Natural killer cell treated with Interleukin-12 subunit alpha and Interleukin-12 subunit beta and Interleukin-15 and Interleukin-18, amount 100 ng/mL, for 72 hours (primary cell): Measurements from ENCODE around the gene UVSSA. TPM values are rescaled to one million over a fixed set of nuclear protein-coding genes. Genes with fewer than 3 reads are reported as not detected.

Experiments
- ATAC-seq, 2 donors: fragments of 150-1000 bp; cut with Tn5 transposase in 1 of 2; sonication (Bioruptor Pico), chemical (Tn5 transposase) in 1 of 2; 2 replicates each; pipeline ENCODE4 v1.10.0; 2021
- DNase-seq: peaks from one replicate; pipeline ENCODE4 v3.0.0; 2022; ENCODE audit warnings: low spot score
- H3K27ac Mint-ChIP-seq, 2 donors: 1 replicate in 1 of 2; 2 replicates in 1 of 2; pipeline ENCODE4 v1.8.0; 2022; ENCODE audit warnings: mixed read lengths in 2 of 2, mild to moderate bottlenecking in 1 of 2, moderate library complexity in 1 of 2
- H3K27me3 Mint-ChIP-seq, 2 donors: 1 replicate in 1 of 2; 2 replicates in 1 of 2; pipeline ENCODE4 v1.8.0; 2022; ENCODE audit warnings: mixed read lengths in 2 of 2
- H3K36me3 Mint-ChIP-seq: one replicate; pipeline ENCODE4 v1.8.0; 2022; ENCODE audit warnings: mixed read lengths
- H3K4me1 Mint-ChIP-seq, 2 donors: 1 replicate in 1 of 2; 2 replicates in 1 of 2; pipeline ENCODE4 v1.8.0; 2022; ENCODE audit warnings: low read depth in 2 of 2, mixed read lengths in 2 of 2, mild to moderate bottlenecking in 1 of 2
- H3K4me3 Mint-ChIP-seq: one replicate; pipeline ENCODE4 v1.8.0; 2022; ENCODE audit warnings: mixed read lengths
- H3K9me3 Mint-ChIP-seq: 2 replicates; pipeline ENCODE4 v1.8.0; 2022; ENCODE audit warnings: mixed read lengths
- total RNA-seq, 2 donors: library from RNA; stranded (reverse); gene quantifications; one replicate each; pipeline ENCODE4 v1.2.3, GENCODE V29; 2022

The UVSSA gene
- total RNA-seq, 2 donors from 2014 or later: 19.6 to 25.1 TPM

DNA sequence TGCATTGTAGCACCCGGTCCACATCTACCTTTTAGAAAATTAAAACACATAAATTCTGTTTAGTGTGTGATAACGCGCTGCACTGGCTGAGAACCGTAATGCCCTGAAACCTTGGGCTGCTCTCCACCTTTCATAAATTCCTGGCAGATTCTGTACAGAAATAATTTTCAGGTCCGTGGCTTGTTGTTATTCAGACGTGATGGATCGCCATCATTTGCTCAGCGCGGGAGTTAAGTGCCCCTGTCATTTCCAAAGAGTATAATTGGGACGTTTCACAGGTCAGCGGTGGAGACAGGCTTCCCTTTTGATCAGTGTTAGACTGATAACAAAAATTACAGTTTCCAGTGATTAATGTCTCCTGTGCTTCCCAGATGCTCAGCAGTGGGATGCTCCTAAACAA, 16.5 kb downstream of the UVSSA start:
- Mint-ChIP-seq H3K4me3 (no peak overlapping the region), H3K9me3 (no peaks in the 10 kb centered on the region), H3K36me3 (no peaks in the 10 kb centered on the region), H3K4me1 (no peaks in the 10 kb centered on the region), H3K27ac (no peak overlapping the region), H3K27me3 (no peaks in the 10 kb centered on the region)
- ATAC-seq (no peak), DNase-seq (no peak)

DNA sequence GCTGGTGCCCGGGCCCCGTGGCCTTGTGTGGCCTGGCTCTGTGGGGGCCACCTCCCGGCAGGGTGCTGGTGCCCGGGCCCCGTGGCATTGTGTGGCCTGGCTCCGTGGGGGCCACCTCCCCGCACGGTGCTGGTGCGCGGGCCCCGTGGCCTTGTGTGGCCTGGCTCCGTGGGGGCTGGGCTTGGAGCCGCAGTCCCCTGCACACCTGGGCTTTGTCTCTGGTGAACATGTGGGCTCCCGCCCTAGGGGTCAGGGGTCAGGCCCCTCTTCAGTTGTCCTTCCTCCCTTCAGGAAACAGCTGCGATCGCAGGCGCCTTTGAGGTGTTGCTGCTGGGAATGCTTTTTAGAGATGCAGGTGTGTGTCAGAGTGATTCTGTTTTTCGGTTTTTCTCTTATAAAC, 17.2 kb downstream of the UVSSA start:
- Mint-ChIP-seq H3K4me1 (no peaks in the 10 kb centered on the region), H3K27me3 (no peaks in the 10 kb centered on the region), H3K36me3 (no peaks in the 10 kb centered on the region), H3K4me3 (no peak overlapping the region), H3K9me3 (no peaks in the 10 kb centered on the region), H3K27ac (no peak overlapping the region)
- no peak for DNase-seq
- no peak for ATAC-seq

DNA sequence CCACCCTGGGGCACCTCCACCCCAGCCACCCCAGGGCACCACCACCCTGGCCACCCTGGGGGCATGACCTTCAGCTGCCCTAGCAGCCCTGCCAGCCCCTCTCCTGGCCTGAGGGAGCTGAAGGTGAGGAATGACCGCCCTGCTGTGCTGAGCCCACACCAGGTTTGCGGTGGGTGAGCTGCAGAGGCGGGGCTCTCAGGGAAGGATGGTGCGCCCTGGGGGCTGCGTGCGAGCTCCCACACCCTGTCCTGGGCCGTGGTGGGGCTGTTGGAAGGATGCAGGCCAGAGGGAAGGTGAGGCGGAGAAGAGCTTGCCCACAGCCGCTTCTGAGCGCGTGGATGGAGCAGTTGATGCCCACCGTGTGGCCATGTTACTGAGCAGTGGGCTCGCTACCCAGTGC, 17.7 kb downstream of the UVSSA start:
- Mint-ChIP-seq H3K4me1 (no peaks in the 10 kb centered on the region), H3K36me3 (no peaks in the 10 kb centered on the region), H3K4me3 (no peak overlapping the region), H3K27ac (no peak overlapping the region), H3K27me3 (no peaks in the 10 kb centered on the region), H3K9me3 (no peaks in the 10 kb centered on the region)
- DNase-seq (no peak), ATAC-seq (no peak)

DNA sequence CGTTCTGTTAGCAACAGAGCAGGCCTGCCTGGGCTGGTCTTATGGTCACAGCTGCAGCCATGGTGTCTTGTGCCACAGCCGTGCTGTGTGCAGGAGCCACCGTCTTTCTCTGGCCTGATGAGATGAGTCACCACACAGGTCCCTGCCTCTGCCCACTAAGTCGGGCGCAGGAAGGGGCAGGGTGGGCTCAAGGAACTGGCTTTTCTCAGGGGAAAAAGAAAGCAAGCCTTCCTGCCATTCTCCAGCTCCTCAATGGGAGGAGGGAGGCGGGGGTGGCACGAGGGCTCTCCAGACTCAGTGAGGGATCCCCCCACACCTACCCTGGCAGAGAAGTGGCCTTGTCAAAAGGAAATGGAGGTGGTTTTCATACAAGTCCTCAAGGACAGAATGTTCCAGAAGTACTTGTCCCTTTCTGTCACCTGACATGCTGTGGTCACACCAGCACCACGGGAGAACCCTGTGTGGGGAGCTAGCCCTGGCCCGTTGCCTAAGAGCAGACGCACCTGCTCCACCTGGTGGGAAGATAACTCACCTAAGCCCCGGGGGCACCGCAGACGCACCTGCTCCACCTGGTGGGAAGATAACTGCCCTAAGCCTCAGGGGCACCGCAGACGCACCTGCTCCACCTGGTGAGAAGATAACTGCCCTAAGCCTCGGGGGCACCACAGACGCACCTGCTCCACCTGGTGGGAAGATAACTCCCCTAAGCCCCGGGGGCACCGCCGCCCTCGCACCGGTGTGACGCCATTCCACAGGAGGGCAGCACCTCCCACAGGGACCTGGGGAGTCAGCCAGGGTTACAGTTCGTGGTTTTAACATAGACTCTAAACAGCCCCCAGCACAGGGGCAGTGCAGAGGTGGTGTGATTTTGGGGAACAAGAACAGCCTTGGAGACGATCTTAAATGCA, 18.5 kb downstream of the UVSSA start:
- no peaks in the 10 kb centered on the region for H3K9me3 Mint-ChIP-seq
- no peak for ATAC-seq
- no peaks in the 10 kb centered on the region for H3K27me3 Mint-ChIP-seq
- no peaks in the 10 kb centered on the region for H3K4me1 Mint-ChIP-seq
- DNase-seq: no peak
- H3K4me3 Mint-ChIP-seq: no peak overlapping the region
- H3K36me3 Mint-ChIP-seq: no peaks in the 10 kb centered on the region
- H3K27ac Mint-ChIP-seq: no peak overlapping the region

DNA sequence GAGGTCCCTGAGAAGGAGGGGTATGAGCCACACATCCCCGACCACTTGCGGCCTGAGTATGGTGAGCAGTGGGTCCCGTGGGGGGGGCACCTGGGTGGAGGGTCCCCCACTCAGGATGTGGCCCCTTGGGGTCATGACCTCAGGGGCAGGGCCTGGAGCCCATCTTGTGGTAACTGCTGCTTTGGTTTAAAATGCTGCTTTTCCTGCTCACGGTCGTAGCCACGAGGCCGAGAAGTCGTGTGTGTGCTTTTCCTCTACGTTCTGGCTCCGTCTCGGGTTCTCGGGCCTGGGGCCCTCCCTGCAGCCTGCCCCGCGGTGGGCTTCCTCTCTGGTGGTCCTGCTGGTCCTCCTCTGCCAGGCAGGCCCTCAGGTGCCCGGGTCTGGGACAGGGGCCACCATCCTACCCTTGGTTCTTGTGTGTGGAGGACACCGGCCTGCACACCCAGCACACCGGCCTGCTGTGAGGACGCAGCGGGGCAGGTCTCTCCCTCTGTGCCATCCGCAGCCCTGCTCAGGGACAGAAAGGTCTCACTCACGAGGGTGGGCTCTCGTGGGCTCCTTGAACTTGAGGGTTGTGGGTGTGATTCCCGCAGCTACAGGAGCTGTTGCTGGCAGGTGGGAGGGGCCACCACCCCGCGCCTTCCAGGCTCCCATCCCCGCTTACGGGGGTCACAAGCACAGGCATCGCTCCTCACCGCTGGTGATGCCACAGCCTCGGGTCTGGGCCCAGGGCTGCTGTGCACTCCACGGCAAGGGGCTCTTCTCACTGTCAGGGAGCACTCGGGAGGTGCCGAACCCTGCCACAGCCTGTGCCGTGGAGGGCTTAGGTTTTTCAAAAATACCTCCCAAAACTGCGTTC, 19.6 kb downstream of the UVSSA start:
- Mint-ChIP-seq H3K9me3 (no peaks in the 10 kb centered on the region), H3K27ac (no peak overlapping the region), H3K4me1 (no peaks in the 10 kb centered on the region), H3K4me3 (no peak overlapping the region), H3K36me3 (no peaks in the 10 kb centered on the region), H3K27me3 (no peaks in the 10 kb centered on the region)
- no peak for ATAC-seq
- peak; percentile 58 for DNase-seq

DNA sequence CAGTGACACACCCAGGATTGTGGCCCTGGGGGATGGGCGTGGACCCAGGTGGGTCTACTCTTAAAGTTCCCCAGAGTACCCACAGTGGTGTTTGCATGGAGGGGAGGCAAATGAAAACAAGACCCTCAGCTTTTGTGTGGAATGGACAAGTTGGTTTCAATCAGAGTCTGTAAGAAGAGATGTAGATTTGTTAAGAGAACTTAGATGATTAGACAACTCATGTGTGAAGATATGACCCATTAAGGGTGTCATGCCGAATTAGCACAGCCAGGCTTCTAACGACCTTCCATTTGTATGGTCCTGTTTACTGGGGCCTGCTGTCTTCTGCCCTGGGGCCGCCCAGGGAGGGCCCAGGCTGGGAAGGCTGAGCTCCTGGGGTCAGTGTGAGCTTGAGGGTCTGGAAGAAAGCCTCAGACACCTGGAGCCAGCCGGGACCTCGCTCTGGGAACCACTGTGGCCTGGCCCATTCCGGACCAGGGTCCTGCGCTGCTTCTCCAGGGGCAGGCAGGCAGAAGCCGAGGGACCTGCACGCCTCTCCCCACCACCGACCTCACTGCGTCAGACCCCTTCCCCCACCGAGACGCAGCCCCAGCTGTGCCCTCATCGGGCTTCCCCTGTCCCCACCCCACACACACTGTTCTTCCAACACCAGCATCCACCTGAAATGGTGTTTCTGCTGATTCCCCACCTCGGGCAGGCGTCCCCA, 20.4 kb downstream of the UVSSA start:
- H3K27ac Mint-ChIP-seq: no peak overlapping the region
- no peak overlapping the region for H3K4me3 Mint-ChIP-seq
- ATAC-seq (peak in 1 of 2 donors; percentile 22), DNase-seq (peak; percentile 56)
- no peaks in the 10 kb centered on the region for H3K4me1 Mint-ChIP-seq
- no peaks in the 10 kb centered on the region for H3K27me3 Mint-ChIP-seq
- peaks cover 4% of the 10 kb centered on the region for H3K36me3 Mint-ChIP-seq
- H3K9me3 Mint-ChIP-seq: no peaks in the 10 kb centered on the region

DNA sequence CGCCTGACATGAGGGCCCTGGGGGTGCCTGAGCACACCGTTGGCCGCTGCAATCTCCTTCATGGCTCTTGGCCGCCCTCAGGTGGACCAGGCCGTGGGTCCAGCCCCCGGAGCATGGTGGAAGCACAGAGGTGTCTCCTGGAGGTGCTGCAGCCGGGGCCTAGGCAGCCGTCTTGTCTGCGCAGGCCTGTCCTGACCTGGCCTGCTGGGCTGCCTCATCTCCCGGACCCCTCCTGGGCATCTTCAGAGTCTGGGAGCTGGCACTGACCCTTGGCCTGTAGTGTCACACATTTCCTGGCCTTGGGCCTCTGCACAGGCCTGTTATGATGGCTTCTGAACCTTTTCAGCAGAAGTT, 20.9 kb downstream of the UVSSA start:
- peaks cover 4% of the 10 kb centered on the region for H3K36me3 Mint-ChIP-seq
- no peaks in the 10 kb centered on the region for H3K4me1 Mint-ChIP-seq
- no peak overlapping the region for H3K27ac Mint-ChIP-seq
- DNase-seq (peak; percentile 13), ATAC-seq (no peak)
- no peaks in the 10 kb centered on the region for H3K27me3 Mint-ChIP-seq
- H3K4me3 Mint-ChIP-seq: no peak overlapping the region
- H3K9me3 Mint-ChIP-seq: no peaks in the 10 kb centered on the region

DNA sequence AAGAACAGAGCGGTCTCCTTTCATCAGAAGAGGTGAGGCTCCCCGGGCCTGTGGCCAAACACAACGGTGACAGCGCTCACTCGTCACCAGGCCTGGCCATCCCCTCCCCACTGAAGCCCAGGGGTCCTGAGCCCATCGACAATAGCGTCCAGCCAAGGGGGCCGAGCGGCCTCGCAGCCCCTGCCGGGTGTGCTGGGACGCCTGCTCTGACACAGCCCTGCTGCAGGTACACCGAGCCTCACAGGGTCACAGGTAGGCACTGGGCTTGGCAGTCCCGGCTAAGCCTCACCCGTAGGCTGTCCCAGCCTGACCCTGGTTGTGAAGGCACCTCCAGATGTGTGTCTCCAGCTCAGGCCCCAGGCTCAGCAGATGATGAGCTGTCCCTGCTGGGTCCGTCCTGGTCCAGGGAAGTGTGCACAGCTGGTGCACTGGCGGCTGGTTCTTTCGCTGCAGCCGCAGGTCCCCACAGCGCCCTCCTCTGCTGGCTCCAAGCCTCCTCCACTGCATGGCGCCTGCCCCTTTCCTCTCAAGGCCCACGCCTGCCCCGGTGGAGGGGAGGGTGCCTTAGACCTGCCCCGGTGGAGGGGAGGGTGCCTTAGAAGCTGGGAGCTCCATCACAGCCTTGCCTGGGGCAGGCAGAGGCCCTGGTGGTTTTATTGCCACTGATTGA, 21.5 kb downstream of the UVSSA start:
- Mint-ChIP-seq H3K4me1 (no peaks in the 10 kb centered on the region), H3K4me3 (no peak overlapping the region), H3K27me3 (no peaks in the 10 kb centered on the region), H3K36me3 (peaks cover 4% of the 10 kb centered on the region), H3K27ac (no peak overlapping the region), H3K9me3 (no peaks in the 10 kb centered on the region)
- no peak for ATAC-seq
- DNase-seq: peak; percentile 58

DNA sequence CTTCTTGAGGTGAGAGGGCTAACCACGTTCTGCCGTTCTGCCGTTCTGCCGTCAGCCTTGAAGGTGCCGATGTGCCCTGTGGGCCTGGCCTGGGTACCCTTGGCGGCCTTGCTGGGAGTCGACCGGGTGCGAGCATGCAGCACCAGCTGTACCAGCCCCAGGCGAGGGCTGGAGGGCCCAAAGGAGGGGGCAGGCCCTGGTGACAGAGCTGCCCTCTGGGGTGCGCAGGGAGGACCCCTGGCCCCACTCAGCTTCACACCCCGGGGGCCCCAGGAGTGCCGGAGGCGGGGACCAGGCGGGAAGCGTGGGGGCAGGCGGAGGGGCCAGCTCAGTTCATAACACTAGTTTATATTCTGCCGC, 22.1 kb downstream of the UVSSA start:
- H3K4me3 Mint-ChIP-seq: no peak overlapping the region
- no peaks in the 10 kb centered on the region for H3K9me3 Mint-ChIP-seq
- no peaks in the 10 kb centered on the region for H3K27me3 Mint-ChIP-seq
- H3K36me3 Mint-ChIP-seq: peaks cover 4% of the 10 kb centered on the region
- ATAC-seq (no peak), DNase-seq (no peak)
- H3K4me1 Mint-ChIP-seq: no peaks in the 10 kb centered on the region
- H3K27ac Mint-ChIP-seq: no peak overlapping the region

DNA sequence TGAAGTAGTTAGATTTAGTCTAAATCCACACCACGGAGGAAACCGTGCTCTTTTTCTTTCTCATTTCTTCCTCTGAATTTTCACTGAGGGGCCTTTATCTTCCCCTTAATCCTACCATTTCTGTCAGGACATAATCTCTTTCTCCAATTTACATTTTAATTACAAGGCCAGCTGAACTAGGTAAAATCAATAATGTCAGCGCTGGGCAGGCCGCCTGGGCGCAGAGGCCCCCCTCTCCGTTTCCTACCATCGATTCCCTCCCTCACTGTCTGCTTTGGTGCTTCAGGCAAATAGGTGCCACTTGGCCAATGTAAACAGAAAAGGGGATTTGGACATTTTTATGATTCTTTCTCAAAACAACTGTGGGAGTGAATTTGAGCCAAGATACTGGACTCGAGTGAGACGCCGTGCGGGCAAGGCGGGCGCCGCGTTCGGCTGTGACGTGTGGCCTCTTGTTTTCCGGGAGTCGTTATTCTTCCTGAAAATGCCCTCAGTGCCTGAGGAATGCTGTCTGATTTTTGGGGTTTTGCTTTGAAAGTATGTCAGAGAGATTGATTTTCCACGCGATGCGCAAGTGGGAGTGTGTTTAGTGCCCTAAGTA, 22.6 kb downstream of the UVSSA start:
- ATAC-seq (no peak), DNase-seq (peak; percentile 41)
- H3K4me1 Mint-ChIP-seq: no peaks in the 10 kb centered on the region
- H3K27me3 Mint-ChIP-seq: no peaks in the 10 kb centered on the region
- no peaks in the 10 kb centered on the region for H3K9me3 Mint-ChIP-seq
- H3K27ac Mint-ChIP-seq: no peak overlapping the region
- H3K36me3 Mint-ChIP-seq: peaks cover 4% of the 10 kb centered on the region
- H3K4me3 Mint-ChIP-seq: no peak overlapping the region

DNA sequence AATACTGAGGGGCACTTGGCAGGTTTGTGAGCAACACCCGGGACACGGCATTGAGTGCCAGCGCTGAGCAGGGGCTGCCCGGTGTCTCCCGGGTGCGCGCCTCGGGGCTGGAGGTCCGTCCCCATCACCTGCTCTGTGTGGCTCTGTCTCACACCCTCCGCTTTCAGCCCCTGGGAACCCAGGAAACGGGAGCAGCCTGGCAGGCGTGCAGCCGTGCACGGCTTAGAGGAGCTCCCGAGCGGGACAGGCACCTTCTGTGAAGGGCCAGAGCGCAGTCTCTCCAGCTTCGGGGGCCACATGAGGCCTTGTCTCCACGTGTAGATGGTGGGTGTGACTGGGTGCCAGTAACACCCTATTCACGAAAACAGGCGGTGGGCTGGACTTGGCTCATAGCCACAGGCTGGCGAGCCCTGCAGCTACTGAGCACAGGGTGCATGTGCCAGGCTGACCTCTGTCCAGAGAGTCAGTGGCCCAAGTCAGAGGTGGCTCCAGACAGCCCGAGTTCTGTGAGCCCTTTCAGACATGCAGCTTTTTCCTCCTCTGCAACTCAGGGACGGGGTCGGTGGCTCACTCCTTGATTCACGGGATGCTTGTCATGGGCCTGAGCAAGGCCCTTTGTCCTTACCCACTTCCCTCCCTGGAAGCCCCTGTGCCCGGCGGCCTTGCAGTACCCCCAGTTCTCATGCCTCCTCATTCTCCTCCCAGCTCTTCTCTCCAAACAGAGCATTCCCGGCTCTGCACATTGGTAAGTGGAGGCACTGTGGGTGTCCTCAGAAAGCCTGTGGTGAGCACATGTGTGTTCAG, 23.5 kb downstream of the UVSSA start:
- no peaks in the 10 kb centered on the region for H3K4me1 Mint-ChIP-seq
- DNase-seq: peak; percentile 41
- H3K4me3 Mint-ChIP-seq: no peak overlapping the region
- H3K9me3 Mint-ChIP-seq: no peaks in the 10 kb centered on the region
- H3K27ac Mint-ChIP-seq: no peak overlapping the region
- no peaks in the 10 kb centered on the region for H3K27me3 Mint-ChIP-seq
- no peak for ATAC-seq
- H3K36me3 Mint-ChIP-seq: peaks cover 4% of the 10 kb centered on the region

DNA sequence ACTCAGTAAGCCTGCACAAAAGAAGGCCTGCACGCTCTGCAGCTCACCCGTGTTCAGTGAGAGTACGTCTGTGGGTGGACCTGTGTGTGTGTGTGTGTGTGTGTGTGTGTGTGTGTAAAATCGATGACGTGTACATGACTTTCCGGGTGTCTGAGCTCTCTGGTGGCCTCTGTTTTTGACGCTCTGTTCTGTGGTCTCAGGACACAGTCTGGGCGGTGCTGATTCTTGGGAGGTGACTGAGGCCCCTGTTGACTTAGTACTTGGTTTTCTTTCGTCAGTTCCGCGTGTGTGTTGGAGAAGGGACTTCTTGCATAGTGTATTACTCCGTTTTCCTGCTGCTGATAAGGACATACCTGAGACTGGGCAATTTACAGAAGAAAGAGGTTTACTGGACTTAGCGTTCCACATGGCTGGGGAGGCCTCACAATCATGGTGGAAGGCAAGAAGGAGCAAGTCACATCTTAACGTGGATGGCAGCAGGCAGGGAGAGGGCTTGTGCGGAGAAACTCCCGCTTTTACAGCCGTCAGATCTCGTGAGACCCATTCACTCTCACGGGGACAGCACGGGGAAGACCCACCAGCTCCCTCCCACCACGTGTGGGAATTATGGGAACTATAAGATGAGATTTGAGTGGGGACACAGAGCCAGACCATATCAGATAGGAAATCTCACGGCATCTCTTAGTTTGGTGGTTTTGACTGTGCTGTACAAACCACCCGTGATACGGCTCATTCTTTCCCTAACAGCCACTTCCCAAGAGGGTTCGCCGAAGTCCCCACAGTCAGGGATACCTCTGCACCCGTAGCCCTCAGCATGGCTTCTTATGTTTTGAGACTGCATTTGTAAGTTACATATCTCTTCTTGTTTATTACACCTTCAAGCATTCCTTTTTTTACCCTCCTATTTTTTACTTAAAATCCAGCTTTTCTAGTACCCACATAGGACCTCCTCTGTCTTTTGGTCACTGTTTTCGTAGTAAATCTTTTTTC, 24.5 kb downstream of the UVSSA start:
- Mint-ChIP-seq H3K36me3 (peaks cover 4% of the 10 kb centered on the region), H3K27me3 (no peaks in the 10 kb centered on the region), H3K4me1 (no peaks in the 10 kb centered on the region), H3K27ac (no peak overlapping the region), H3K4me3 (no peak overlapping the region), H3K9me3 (no peaks in the 10 kb centered on the region)
- no peak for ATAC-seq
- peak; percentile 49 for DNase-seq
